Right atrium auricular region (tissue), 2 donors: ENCODE results near the gene GSTM3. TPM values are rescaled to one million over a fixed set of nuclear protein-coding genes. Genes with fewer than 3 reads are reported as not detected.

ENCODE experiments used
- DNase-seq: peaks from one replicate; pipeline ENCODE4 v3.0.0-alpha.2; 2019; ENCODE audit warnings: low spot score
- H3K27ac ChIP-seq, 2 donors: fragments of 200-600 bp; sonication (generic); 1 replicate in 1 of 2; 2 replicates in 1 of 2; pipeline ENCODE4 v1.5.1; 2016 to 2019
- H3K27me3 ChIP-seq, 2 donors: fragments of 200-600 bp; sonication (generic); one replicate each; pipeline versions ENCODE4 v1.5.1 to v1.6.0; 2017 to 2019
- H3K36me3 ChIP-seq: fragments of 200-600 bp; sonication (generic); one replicate; pipeline ENCODE4 v1.5.1; 2016
- H3K4me1 ChIP-seq, 2 donors: fragments of 200-600 bp; sonication (generic); one replicate each; pipeline versions ENCODE4 v1.5.1 to v1.6.0; 2017 to 2019
- H3K4me3 ChIP-seq, 2 donors: fragments of 200-600 bp; sonication (generic); 1 replicate in 1 of 2; 2 replicates in 1 of 2; pipeline ENCODE4 v1.5.1; 2017 to 2019; ENCODE audit warnings: mild to moderate bottlenecking in 1 of 2, moderate library complexity in 1 of 2
- H3K9me3 ChIP-seq, 2 donors: fragments of 200-600 bp; sonication (generic); one replicate each; pipeline ENCODE4 v1.5.1; 2019
- total RNA-seq, 2 donors: library from RNA; depleted of rRNA; stranded (reverse); fragments of >200 nt; gene quantifications; one replicate each; pipeline ENCODE4 v1.1.0, GENCODE V29; 2016
- TF ChIP-seq, protein P1 (sequence below), 2 donors: fragments of 200-600 bp; sonication (generic); IDR thresholded peaks; one replicate each; pipeline ENCODE4 v1.5.1; 2019; ENCODE audit warnings: antibody characterized with exemption in 2 of 2

Gene GSTM3
- total RNA-seq, 2 donors from 2014 or later = 121 to 197 TPM

- no peaks in the 10 kb centered on the region for H3K9me3 ChIP-seq
- TF ChIP-seq, protein P1, sequence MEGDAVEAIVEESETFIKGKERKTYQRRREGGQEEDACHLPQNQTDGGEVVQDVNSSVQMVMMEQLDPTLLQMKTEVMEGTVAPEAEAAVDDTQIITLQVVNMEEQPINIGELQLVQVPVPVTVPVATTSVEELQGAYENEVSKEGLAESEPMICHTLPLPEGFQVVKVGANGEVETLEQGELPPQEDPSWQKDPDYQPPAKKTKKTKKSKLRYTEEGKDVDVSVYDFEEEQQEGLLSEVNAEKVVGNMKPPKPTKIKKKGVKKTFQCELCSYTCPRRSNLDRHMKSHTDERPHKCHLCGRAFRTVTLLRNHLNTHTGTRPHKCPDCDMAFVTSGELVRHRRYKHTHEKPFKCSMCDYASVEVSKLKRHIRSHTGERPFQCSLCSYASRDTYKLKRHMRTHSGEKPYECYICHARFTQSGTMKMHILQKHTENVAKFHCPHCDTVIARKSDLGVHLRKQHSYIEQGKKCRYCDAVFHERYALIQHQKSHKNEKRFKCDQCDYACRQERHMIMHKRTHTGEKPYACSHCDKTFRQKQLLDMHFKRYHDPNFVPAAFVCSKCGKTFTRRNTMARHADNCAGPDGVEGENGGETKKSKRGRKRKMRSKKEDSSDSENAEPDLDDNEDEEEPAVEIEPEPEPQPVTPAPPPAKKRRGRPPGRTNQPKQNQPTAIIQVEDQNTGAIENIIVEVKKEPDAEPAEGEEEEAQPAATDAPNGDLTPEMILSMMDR (IDR thresholded peaks at IDR 0.05) = no peak
- H3K4me1 ChIP-seq = no peaks in the 10 kb centered on the region
- no peak overlapping the region for H3K4me3 ChIP-seq
- DNase-seq = no peak
- no peak overlapping the region for H3K27ac ChIP-seq
- H3K36me3 ChIP-seq = no peaks in the 10 kb centered on the region
- H3K27me3 ChIP-seq = no peaks in the 10 kb centered on the region
These were observed 14.0 kb downstream of the GSTM3 start for GRCh38 chr1:109726728-109727373.

GRCh38 chr1:109726007-109726406 lies 14.8 kb downstream of the GSTM3 start:
- Histone ChIP-seq H3K4me3 (no peak overlapping the region), H3K27me3 (no peaks in the 10 kb centered on the region), H3K36me3 (no peaks in the 10 kb centered on the region), H3K9me3 (no peaks in the 10 kb centered on the region), H3K27ac (no peak overlapping the region), H3K4me1 (no peaks in the 10 kb centered on the region)
- TF ChIP-seq, protein P1 (IDR thresholded peaks at IDR 0.05) = no peak
- no peak for DNase-seq

- Histone ChIP-seq H3K27ac (no peak overlapping the region), H3K36me3 (no peaks in the 10 kb centered on the region), H3K4me1 (no peaks in the 10 kb centered on the region), H3K27me3 (no peaks in the 10 kb centered on the region), H3K4me3 (no peak overlapping the region), H3K9me3 (no peaks in the 10 kb centered on the region)
- DNase-seq = no peak
- TF ChIP-seq, protein P1 (IDR thresholded peaks at IDR 0.05) = no peak
These were observed 15.3 kb downstream of the GSTM3 start for GRCh38 chr1:109725510-109725909.

DNA sequence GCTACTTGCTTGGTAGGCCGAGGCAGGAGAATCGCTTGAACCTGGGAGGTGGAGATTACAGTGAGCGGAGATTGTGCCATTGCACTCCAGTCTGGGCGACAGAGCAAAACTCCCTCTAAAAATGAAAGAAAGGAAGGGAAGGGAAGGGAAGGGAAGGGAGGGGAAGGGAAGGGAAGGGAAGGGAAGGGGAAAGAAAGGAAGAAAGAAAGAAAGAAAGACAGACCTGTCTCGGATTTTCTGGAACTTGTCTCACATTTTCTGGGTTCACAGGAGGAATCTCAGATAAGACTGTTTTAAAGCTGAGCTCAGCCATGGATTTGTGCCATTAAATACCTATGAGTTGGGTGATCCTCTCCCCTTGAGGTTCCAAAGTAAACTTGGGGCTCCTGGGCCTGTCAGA lies 15.9 kb downstream of the GSTM3 start:
- no peaks in the 10 kb centered on the region for H3K4me1 ChIP-seq
- H3K27ac ChIP-seq = no peak overlapping the region
- TF ChIP-seq, protein P1 (IDR thresholded peaks at IDR 0.05) = no peak
- no peak for DNase-seq
- H3K4me3 ChIP-seq = no peak overlapping the region
- H3K36me3 ChIP-seq = no peaks in the 10 kb centered on the region
- no peaks in the 10 kb centered on the region for H3K27me3 ChIP-seq
- H3K9me3 ChIP-seq = no peaks in the 10 kb centered on the region

- TF ChIP-seq, protein P1 (IDR thresholded peaks at IDR 0.05) = no peak
- no peaks in the 10 kb centered on the region for H3K36me3 ChIP-seq
- H3K4me3 ChIP-seq = no peak overlapping the region
- no peaks in the 10 kb centered on the region for H3K27me3 ChIP-seq
- no peak overlapping the region for H3K27ac ChIP-seq
- no peaks in the 10 kb centered on the region for H3K9me3 ChIP-seq
- DNase-seq = no peak
- no peaks in the 10 kb centered on the region for H3K4me1 ChIP-seq
These were observed 17.7 kb downstream of the GSTM3 start for GRCh38 chr1:109722908-109723691.
